Measurements from ENCODE around the gene SLC17A7. TPM values are rescaled to one million over a fixed set of nuclear protein-coding genes. Genes with fewer than 3 reads are reported as not detected.
"Not testable (repeated sequence)": the region's sequence is repeated elsewhere in the genome, so short reads cannot be mapped to it uniquely, and the experiment has no call there.

The SLC17A7 gene
- polyA plus RNA-seq (ENCODE audit: insufficient read length in 4 of 4): under 1 TPM; 0.25 to 0.49 (median 0.40) TPM

- no peak for DNase-seq (ENCODE audit: low read depth in 4 of 4, low spot score in 3 of 4)
These were observed at the start of gene SLC17A7 for GRCh38 chr19:49441210-49441959. TSS of gene SLC17A7 (minus strand) at chr19:49441527. CDS start at chr19:49441379, 148 bp downstream.

- no peak for DNase-seq (ENCODE audit: low read depth in 4 of 4, low spot score in 3 of 4)
These were observed 49.1 kb upstream of the SLC17A7 start for GRCh38 chr19:49490287-49491029.

GRCh38 chr19:49489601-49490167 is 48.4 kb upstream of the SLC17A7 start:
- DNase-seq (ENCODE audit: low read depth in 4 of 4, low spot score in 3 of 4): no peak

- DNase-seq (ENCODE audit: low read depth in 4 of 4, low spot score in 3 of 4): no peak
These were observed 47.7 kb upstream of the SLC17A7 start for GRCh38 chr19:49488863-49489537.

- no peak for DNase-seq (ENCODE audit: low read depth in 4 of 4, low spot score in 3 of 4)
These were observed 46.9 kb upstream of the SLC17A7 start for GRCh38 chr19:49488046-49488862.

GRCh38 chr19:49487277-49488045 is 46.1 kb upstream of the SLC17A7 start, which contains the start of gene RPL13A:
TSS of gene RPL13A (plus strand) at chr19:49487608. CDS start at chr19:49487630, 22 bp downstream.
- peak; percentile 99 to 100 (median 100) for DNase-seq (ENCODE audit: low read depth in 4 of 4, low spot score in 3 of 4)

GRCh38 chr19:49486710-49487276 is 45.5 kb upstream of the SLC17A7 start:
- no peak for DNase-seq (ENCODE audit: low read depth in 4 of 4, low spot score in 3 of 4)

GRCh38 chr19:49486232-49486631 is 44.9 kb upstream of the SLC17A7 start:
- DNase-seq (ENCODE audit: low read depth in 4 of 4, low spot score in 3 of 4): no peak

GRCh38 chr19:49481020-49481683 is 39.8 kb upstream of the SLC17A7 start:
- no peak for DNase-seq (ENCODE audit: low read depth in 4 of 4, low spot score in 3 of 4)

- no peak for DNase-seq (ENCODE audit: low read depth in 4 of 4, low spot score in 3 of 4)
These were observed 38.8 kb upstream of the SLC17A7 start for GRCh38 chr19:49479975-49480628.

GRCh38 chr19:49475995-49476880 is 34.9 kb upstream of the SLC17A7 start:
- peak in 1 of 4 donors; percentile 57 for DNase-seq (ENCODE audit: low read depth in 4 of 4, low spot score in 3 of 4)

GRCh38 chr19:49475191-49475917 is 34.0 kb upstream of the SLC17A7 start:
- no peak for DNase-seq (ENCODE audit: low read depth in 4 of 4, low spot score in 3 of 4)

- no peak for DNase-seq (ENCODE audit: low read depth in 4 of 4, low spot score in 3 of 4)
These were observed 33.2 kb upstream of the SLC17A7 start for GRCh38 chr19:49474542-49474924.

GRCh38 chr19:49473868-49474541 is 32.7 kb upstream of the SLC17A7 start, which contains the start of gene FLT3LG:
TSS of gene FLT3LG (plus strand) at chr19:49474215. CDS start at chr19:49474640, 425 bp downstream.
- no peak for DNase-seq (ENCODE audit: low read depth in 4 of 4, low spot score in 3 of 4)

GRCh38 chr19:49473501-49473867 is 32.2 kb upstream of the SLC17A7 start:
- DNase-seq (ENCODE audit: low read depth in 4 of 4, low spot score in 3 of 4): not testable (repeated sequence)

GRCh38 chr19:49472936-49473335 is 31.6 kb upstream of the SLC17A7 start:
- no peak for DNase-seq (ENCODE audit: low read depth in 4 of 4, low spot score in 3 of 4)
